ENCODE data around the gene PIP5K1C.

PIP5K1C gene

GRCh38 chr19:3618811-3619630, 81.2 kb downstream of the PIP5K1C start:
- TF ChIP-seq CTCF (IDR thresholded peaks at IDR 0.05) (peak; percentile 53), ZFX (IDR thresholded peaks at IDR 0.05; ENCODE audit: borderline replicate concordance) (no peak)
- no peak overlapping the region for H3K27ac ChIP-seq

- H3K27ac ChIP-seq = no peak overlapping the region
- TF ChIP-seq ZFX (IDR thresholded peaks at IDR 0.05; ENCODE audit: borderline replicate concordance) (no peak), CTCF (IDR thresholded peaks at IDR 0.05) (peak; percentile 91)
These were observed 82.0 kb downstream of the PIP5K1C start for GRCh38 chr19:3618144-3618810.

GRCh38 chr19:3617463-3617862, 82.8 kb downstream of the PIP5K1C start:
- no peak overlapping the region for H3K27ac ChIP-seq
- no peak for TF ChIP-seq ZFX (IDR thresholded peaks at IDR 0.05; ENCODE audit: borderline replicate concordance)
- no peak for TF ChIP-seq CTCF (IDR thresholded peaks at IDR 0.05)

GRCh38 chr19:3615524-3616135, 84.6 kb downstream of the PIP5K1C start:
- TF ChIP-seq CTCF (IDR thresholded peaks at IDR 0.05) = no peak
- TF ChIP-seq ZFX (IDR thresholded peaks at IDR 0.05; ENCODE audit: borderline replicate concordance) = no peak
- H3K27ac ChIP-seq = no peak overlapping the region

GRCh38 chr19:3614858-3615505, 85.3 kb downstream of the PIP5K1C start:
- no peak for TF ChIP-seq ZFX (IDR thresholded peaks at IDR 0.05; ENCODE audit: borderline replicate concordance)
- no peak for TF ChIP-seq CTCF (IDR thresholded peaks at IDR 0.05)
- no peak overlapping the region for H3K27ac ChIP-seq

GRCh38 chr19:3613818-3614661, 86.2 kb downstream of the PIP5K1C start:
- TF ChIP-seq CTCF (IDR thresholded peaks at IDR 0.05) = no peak
- no peak for TF ChIP-seq ZFX (IDR thresholded peaks at IDR 0.05; ENCODE audit: borderline replicate concordance)
- peak overlapping the region; percentile 60; the same call in 1 of the 2 replicates for H3K27ac ChIP-seq

Data from 22Rv1 (cell line).